BE2C (cell line): ENCODE data around the gene ZBTB9.

ENCODE experiments used
- DNase-seq: peaks from one replicate; pipeline ENCODE4 v3.0.0-alpha.2; 2020
- H3K27me3 ChIP-seq: fragments of 250-450 bp; sonication (Bioruptor Pico); 2 replicates; pipeline ENCODE4 v1.5.1; 2020; ENCODE audit warnings: mild to moderate bottlenecking
- H3K36me3 ChIP-seq: fragments of 250-450 bp; sonication (Bioruptor Pico); 2 replicates; pipeline ENCODE4 v1.5.1; 2020; ENCODE audit warnings: mild to moderate bottlenecking
- H3K4me1 ChIP-seq: fragments of 250-450 bp; sonication (Bioruptor Pico); 2 replicates; pipeline ENCODE4 v1.5.1; 2020
- H3K4me3 ChIP-seq: 2 replicates; pipeline ENCODE4 v1.5.1; 2011; ENCODE audit warnings: low read depth, low read length
- H3K9me3 ChIP-seq: fragments of 250-450 bp; sonication (Bioruptor Pico); 2 replicates; pipeline ENCODE4 v1.5.1; 2020
- TF ChIP-seq, protein P1 (sequence below): IDR thresholded peaks from 2 replicates; pipeline ENCODE4 v1.5.1; 2012; ENCODE audit warnings: mild to moderate bottlenecking, low read depth, low read length

Gene ZBTB9

DNA sequence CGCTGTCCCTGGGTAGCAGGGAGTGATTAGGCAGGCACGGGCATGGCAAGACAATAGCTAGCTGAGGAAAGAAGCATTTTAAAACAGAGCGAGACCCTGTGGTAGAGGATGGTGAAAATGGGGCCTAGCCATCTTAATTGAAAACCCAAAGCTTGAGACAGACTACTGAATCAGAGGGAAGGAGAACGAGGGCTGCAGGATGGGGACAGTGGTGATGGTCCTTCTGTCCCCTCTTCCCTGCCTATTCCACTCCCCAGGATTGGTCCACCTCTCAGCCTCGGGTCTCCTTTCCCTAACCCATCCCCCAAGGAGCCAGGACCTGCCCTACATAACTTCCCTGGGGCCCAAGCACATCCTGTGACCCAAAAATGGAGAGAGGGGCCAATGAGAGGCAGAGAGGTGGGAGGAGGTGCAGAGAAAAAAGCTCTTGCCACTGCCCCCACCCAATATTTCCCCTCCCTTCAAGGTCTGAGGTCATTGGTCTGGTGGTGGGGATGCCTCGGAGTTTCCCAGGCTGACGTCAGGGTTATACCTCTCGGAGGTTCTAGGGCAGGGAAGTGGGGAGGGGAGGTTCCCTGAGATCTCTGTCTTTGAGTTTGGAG lies 35.6 kb upstream of the ZBTB9 start:
- Histone ChIP-seq H3K36me3 (peaks cover 26% of the 10 kb centered on the region), H3K27me3 (no peaks in the 10 kb centered on the region), H3K4me3 (peak overlapping the region; percentile 56), H3K4me1 (peaks cover 9% of the 10 kb centered on the region), H3K9me3 (no peaks in the 10 kb centered on the region)
- TF ChIP-seq, protein P1, sequence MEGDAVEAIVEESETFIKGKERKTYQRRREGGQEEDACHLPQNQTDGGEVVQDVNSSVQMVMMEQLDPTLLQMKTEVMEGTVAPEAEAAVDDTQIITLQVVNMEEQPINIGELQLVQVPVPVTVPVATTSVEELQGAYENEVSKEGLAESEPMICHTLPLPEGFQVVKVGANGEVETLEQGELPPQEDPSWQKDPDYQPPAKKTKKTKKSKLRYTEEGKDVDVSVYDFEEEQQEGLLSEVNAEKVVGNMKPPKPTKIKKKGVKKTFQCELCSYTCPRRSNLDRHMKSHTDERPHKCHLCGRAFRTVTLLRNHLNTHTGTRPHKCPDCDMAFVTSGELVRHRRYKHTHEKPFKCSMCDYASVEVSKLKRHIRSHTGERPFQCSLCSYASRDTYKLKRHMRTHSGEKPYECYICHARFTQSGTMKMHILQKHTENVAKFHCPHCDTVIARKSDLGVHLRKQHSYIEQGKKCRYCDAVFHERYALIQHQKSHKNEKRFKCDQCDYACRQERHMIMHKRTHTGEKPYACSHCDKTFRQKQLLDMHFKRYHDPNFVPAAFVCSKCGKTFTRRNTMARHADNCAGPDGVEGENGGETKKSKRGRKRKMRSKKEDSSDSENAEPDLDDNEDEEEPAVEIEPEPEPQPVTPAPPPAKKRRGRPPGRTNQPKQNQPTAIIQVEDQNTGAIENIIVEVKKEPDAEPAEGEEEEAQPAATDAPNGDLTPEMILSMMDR, result no peak
- DNase-seq, result no peak

DNA sequence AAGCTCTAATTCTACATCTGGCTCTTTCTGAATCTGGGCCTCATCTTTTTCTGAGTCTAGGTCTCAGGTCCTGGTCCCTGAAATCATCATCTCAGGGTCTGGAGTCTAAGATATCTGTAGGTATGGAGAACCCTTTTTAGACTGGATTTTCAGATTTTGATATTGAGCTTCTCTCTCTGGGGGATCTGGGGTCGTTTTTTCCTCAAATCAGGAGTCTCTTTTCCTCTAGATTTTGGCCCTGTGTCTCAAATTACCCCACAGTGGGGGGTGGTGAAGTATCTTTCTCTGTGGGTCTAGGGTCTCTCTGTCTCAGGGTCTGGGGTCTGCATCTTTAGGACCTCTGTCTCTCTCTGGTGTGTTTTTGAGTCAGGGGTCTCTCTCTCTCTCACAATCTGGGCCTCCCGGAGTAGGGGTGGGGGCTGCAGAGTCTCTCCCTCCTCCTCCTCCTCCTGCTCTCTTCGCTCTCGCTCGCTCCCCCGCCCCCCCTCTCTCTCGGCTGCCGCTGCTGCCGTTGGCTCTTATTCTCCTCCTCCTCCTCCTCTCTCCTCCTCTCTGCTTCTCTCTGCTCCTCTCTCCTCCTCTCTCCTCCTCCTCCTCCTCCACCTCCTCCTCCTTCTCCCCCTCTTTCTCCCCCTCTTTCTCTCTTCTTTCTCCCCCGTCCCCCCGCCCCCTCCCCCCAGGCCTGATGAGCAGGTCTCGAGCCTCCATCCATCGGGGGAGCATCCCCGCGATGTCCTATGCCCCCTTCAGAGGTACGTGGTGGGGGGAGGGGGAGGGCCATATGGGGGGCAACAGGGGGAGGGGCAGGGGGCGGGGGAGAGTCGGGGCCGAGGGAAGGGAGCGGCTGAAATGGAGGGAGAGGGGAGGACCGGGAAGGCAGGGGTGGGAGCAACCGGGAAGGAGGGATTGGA lies 34.5 kb upstream of the ZBTB9 start, which contains the start of gene SYNGAP1:
TSS of gene SYNGAP1 (plus strand) at position 486 of the 911 bp plus-strand sequence. CDS start at position 686, 200 bp downstream.
- peaks cover 18% of the 10 kb centered on the region for H3K36me3 ChIP-seq
- peak; percentile 54 for DNase-seq
- no peaks in the 10 kb centered on the region for H3K27me3 ChIP-seq
- H3K4me1 ChIP-seq, result peaks cover 9% of the 10 kb centered on the region
- H3K9me3 ChIP-seq, result no peaks in the 10 kb centered on the region
- peak within 1 kb of the TSS; percentile 54 for H3K4me3 ChIP-seq
- TF ChIP-seq, protein P1, result no peak

DNA sequence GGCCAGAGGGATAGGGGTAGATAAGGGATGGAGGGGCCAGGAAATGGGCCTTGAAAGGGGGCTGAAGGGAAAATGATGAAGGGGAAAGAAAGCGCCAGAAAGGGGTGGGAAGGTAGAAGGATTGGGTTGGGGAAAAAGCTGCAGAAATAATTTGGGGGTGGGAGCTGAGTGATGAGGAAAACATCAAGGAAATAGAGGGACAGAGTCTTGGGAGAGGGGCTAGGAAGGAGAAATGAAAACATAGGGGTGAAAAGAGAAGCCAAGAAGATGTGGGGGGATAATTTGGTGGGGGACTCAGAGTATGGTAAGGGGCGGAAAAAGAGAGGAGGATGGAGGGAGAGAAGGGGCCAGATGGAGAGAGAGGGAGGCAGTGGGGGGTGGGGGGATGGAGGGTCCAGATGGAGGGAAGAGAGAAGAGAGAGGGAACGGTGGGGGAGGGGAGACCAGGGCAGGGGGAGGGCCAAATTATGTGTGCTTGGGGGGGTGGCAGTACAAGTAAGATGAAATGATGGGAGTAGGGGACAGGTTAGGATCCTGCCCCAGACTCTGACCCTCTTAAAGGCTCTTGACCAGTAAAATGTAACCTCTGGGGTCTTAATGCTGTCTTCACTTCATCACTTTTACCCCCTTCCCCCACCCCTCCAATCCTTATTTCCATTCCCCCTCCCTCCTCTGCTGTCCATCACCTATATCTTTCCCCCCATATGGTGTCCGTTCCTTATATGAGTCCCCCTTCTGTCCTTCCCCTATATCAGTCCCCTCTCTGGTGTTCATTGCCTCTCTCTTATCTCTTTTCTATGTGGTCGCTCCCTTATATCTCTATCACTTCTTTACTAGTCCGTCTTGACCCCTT lies 33.7 kb upstream of the ZBTB9 start:
- Histone ChIP-seq H3K27me3 (no peaks in the 10 kb centered on the region), H3K36me3 (peaks cover 9% of the 10 kb centered on the region), H3K4me1 (peaks cover 9% of the 10 kb centered on the region), H3K4me3 (peak overlapping the region; percentile 54), H3K9me3 (no peaks in the 10 kb centered on the region)
- no peak for DNase-seq
- TF ChIP-seq, protein P1, result no peak

DNA sequence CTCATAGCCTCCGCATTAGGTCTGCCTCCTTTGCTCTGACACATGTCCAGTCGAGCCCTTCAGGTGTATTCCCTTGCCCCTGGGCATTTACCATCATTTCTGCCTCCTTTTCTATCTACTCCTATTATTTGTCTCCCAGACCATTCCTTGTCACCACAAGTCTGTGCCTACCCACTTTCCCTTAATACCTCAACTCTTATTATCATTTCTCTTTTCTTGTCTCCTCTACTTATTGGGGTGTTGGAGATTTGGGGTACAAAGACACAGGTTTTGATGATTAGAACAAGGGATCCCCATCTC lies 33.1 kb upstream of the ZBTB9 start:
- Histone ChIP-seq H3K27me3 (no peaks in the 10 kb centered on the region), H3K9me3 (no peaks in the 10 kb centered on the region), H3K4me1 (peaks cover 9% of the 10 kb centered on the region), H3K36me3 (peaks cover 6% of the 10 kb centered on the region), H3K4me3 (no peak overlapping the region)
- DNase-seq, result no peak
- TF ChIP-seq, protein P1, result no peak

DNA sequence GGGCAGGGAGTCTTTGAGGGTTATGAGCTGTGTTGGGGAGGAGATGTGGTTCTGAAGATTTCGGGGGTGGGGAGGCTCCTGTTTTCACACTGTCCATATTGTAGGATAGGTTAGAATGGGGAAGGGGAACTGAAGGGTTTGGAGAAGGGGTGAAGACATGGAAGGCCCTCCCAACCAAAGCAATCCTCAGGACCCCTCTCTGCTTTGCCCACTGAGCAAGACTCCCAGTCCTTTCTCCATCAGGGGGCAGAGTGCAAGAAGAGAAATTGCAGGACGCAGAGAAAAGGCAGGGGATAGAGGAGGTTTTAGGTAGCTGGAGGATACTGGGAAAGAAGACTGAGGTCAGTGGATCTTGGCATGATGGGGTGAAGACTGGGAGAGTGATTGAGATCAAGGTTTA lies 30.6 kb upstream of the ZBTB9 start:
- Histone ChIP-seq H3K4me3 (no peak overlapping the region), H3K9me3 (no peaks in the 10 kb centered on the region), H3K27me3 (no peaks in the 10 kb centered on the region), H3K36me3 (no peaks in the 10 kb centered on the region), H3K4me1 (peaks cover 4% of the 10 kb centered on the region)
- TF ChIP-seq, protein P1, result no peak
- no peak for DNase-seq
